ENCODE results near the gene TIE1.

TIE1 gene

DNA sequence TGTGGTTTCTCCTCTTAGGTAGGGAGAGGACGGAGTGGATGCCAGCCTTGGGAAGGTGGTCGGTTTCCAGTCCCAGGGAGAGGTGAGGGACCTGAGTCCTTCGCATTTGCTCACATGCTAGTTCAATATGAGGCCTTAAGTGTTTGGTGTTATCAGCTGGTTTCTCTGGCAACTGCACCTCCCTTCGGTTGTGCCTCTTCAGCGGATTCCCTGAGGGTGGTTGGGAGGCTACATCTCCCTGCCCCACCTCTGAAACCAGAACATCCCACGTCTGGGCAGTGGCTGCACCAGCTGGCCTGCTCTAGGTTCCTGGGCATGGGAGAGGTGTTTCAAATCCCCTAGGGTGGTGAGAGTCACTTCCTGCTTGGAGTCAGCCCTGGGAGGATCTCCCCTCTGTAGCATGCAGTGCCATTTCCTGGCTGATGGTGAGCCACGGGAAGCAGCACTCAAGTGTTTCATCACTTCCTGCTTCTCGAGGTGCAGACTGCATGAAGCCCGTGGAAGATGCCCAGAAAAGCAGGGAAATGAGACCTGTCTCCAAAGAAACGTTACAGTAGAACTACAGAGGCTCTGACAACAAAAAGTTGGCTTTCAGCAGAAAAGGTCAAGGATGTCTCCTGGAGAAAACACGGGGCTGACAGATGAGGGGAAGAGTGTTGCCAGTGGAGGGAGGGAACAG, 26.5 kb upstream of the TIE1 start:
- peak; percentile 3 to 16 for DNase-seq (ENCODE audit: low read depth in 2 of 2)

- DNase-seq (ENCODE audit: low read depth in 2 of 2): no peak
These were observed 26.0 kb upstream of the TIE1 start for GRCh38 chr1:43274804-43275180.

- DNase-seq (ENCODE audit: low read depth in 2 of 2): no peak
These were observed 24.8 kb upstream of the TIE1 start for GRCh38 chr1:43275826-43276620.

- DNase-seq (ENCODE audit: low read depth in 2 of 2): no peak
These were observed 24.1 kb upstream of the TIE1 start for GRCh38 chr1:43276673-43277072.

DNA sequence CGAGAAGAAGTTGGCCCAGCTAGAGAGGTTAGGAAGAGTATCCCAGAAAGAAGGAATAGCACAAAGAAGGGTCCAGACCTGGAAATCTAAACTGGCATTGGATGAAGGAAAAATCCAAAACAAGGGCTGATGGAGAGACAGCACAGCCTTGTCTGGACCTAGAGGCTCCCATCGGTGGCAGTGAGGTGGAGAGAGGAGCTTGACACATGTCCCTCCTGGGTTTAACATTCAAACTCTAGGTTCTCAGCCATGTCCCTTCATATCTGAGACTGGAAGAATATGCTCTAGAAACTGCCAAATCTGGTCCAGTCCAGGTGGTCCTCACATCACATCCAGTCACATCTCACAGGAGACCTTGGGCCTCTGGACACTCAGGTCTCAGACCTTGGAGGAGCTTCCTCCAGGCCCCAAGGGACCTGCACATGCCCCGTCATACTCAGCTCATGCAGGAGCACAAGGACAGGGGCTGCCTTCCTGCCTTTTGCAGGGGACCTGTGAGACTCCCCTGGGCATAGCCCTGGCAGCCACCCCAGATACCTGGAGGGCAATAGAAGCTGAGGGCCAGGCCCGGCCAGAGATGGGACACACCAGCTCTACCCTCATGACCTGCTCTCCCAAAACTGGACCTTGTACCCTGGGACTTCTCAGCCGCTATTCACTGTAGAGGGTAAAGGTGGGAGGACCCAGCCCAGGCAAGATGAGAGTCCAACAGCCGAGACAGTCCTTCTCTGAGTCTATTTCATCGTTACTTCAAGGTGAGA, 23.5 kb upstream of the TIE1 start:
- DNase-seq (ENCODE audit: low read depth in 2 of 2): no peak

DNA sequence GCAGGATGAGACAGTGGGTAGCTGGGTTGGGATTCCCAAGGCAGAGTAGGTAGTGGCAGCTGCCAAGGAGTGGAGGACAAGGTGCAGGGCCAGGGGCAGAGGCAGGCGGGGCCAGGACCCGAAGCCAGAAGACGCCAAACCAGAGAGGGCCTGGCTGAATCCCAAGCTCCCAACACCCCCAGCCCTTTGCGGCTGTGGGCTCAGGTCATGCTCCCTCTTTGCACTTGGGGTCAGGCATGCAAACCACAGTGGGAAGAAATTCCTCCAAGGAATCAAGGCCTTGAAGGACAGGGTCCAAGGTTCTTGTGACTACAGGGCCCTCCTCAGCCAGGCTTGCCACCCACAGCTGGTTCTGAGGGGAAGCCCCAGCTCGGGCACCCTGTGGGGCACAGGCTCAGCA, 21.6 kb upstream of the TIE1 start:
- no peak for DNase-seq (ENCODE audit: low read depth in 2 of 2)

DNA sequence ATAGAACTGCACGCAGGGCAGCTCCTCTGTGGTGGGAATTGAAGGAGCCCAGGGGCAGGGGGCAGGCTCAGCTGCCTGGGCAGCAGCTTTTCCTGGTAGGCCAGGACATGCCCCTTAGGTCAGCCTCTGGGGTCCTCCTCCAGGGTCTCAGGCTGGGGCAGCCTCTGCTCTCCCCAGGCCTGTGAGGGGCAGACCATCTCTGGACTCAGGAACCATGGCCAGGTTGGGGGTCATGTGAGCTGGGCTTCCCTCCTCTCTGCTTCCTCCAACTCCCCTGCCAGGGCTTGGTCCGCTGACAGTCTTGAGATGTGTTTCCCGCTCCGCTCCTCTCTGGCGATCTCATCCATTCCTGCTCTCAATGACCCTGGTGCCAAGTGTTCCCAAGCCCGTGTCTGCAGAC, 21.1 kb upstream of the TIE1 start:
- DNase-seq (ENCODE audit: low read depth in 2 of 2): no peak

DNA sequence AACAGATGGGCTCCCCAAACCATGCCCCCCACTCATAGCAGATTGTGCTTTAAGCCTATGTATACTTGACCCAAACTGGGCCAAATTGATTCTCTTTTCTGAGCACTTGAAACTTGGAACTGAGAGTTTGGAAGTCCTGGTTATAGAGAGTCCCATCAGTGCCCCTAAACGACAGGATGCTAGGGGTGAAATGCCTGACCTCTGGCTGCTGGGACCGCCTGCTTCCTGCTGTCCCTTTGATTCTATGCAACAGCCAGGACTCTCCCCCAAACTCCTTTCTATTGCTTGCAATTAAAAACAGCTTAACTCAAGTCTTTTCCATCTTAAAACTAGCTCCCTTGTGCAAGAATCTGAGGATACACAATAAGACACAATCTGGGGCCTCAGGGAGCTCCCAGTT, 20.1 kb upstream of the TIE1 start:
- no peak for DNase-seq (ENCODE audit: low read depth in 2 of 2)

DNA sequence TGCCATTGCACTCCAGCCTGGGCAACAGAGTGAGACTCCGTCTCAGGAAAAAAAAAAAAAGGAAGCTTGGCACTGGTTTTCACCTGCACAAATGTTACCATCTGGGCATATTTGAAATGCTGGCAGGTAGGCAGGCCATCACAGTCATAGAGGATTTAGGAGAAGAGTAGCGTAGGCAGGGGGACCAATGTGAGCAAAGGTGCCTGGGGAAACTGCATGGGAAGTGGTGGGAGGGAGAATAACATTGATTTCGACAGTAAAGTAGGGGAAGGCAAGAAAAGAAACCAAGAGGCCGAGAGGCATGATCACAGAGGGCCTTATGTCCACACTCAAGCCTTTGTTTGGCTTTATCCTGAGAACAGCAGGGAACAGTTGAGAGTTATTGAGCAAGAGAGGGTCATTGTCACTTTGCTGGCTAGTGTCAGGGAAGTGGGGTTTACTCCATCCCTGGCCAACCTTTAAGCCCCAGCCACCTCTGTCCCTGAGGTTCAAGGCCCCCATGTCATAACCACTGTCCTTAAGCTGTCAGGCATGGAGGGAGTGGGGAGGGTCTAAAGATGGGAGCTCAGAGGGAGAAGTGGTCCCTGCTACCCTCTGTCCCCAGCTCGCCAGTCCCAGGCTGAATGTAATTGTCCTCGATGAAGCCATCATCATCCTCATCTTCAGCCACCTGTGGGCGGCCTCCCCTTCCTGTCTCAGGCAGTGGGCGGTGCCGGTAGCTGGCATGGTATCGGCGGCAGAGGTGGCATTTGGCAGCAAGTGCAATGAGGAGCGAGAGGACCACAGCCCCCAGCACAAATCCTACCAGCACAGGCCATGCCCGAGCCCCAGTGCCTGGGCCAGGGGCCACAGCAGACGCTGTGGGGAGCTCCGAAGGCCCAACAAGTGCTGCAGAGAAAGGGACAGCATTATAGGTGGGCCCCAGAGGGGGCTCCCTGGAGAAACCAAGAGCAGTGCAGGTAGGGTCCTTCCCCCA, 18.3 kb upstream of the TIE1 start:
- no peak for DNase-seq (ENCODE audit: low read depth in 2 of 2)

DNA sequence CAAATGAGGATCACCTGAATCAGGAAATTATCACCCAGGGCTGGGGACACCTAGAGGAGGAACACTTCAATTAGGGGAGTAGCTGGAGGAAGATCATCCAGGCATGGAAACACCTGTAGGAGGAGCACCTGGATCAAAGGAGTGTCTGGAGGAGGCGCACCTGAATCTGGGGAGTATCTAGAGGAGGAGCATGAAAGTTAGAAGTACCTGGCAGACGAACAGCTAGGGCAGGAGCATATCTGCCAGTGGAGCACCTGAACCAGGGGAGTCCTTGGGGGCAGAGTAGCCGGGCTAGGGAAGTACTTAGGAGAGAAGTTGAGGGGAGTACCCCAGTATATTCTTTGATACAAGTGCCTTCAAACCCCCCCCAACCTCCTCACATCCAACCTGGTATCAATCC, 16.7 kb upstream of the TIE1 start:
- no peak for DNase-seq (ENCODE audit: low read depth in 2 of 2)

DNA sequence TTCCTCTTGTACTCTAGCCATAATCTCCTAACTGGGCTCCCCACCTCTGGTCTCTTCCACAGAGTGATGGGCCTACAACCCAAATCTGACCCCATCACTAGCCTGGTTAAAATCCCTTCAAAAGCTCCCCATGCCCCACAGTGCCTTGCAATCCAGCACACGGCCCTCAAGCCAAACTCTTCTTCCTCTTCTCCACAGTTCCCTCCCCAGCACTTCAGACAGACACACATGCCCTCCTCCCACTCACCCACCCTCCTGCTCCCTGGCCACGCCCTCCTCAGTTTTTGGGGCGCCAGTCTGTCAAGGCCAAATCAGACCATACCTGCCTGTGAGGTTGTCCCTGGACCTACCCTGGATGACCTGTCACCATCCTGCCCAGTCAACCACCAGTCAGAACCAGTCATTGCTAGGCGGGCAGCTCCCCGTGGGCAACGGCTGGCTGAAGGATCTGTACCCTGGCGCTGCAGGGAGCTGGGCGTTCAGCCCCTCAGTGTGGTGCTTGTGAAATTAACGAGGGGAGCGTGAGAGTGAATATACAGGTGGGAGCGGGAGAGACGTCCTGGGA, 16.2 kb upstream of the TIE1 start:
- DNase-seq (ENCODE audit: low read depth in 2 of 2): no peak

DNA sequence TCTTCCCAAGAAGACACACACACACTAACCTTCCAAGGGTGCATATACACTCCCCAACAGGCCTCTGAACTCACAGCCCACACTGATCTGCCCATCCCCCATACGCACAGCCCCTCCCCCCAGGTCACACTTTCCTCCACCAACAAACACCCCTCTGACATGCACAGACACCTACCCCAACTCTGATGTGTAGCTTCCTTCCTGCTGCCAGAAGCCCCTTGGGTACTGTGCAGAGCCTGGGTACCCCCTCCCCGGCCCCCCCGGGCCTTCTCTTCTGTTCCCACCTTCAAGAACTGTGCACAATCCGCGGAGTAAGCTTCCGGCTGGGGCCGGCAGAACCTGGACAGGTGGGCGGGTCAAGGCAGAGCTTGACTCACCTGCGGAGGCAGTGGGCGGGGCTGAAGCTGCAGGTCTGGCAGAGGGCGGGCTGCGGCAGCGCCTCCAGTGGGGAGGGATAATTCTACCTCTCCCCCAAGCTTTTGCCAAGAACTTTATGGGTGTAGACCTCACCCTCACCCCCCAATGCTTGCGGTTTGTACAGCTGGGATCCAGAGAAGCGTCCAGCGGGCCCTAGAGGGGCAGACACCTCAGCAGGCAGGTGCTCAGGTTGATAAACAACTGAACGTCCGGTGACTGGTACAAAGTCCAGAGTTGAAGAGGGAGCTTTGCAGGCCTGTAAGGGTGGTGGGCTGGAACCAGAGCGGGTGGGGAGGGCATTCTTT, 15.4 kb upstream of the TIE1 start, which contains the start of gene C1orf210:
C1orf210 (minus strand) TSS at position 313 of the 722 bp plus-strand sequence. CDS start 2,311 bp downstream, outside the sequence.
- no peak for DNase-seq (ENCODE audit: low read depth in 2 of 2)

- no peak for DNase-seq (ENCODE audit: low read depth in 2 of 2)
These were observed 14.7 kb upstream of the TIE1 start for GRCh38 chr1:43286115-43286514.

- DNase-seq (ENCODE audit: low read depth in 2 of 2): no peak
These were observed 14.2 kb upstream of the TIE1 start for GRCh38 chr1:43286533-43286932.

DNA sequence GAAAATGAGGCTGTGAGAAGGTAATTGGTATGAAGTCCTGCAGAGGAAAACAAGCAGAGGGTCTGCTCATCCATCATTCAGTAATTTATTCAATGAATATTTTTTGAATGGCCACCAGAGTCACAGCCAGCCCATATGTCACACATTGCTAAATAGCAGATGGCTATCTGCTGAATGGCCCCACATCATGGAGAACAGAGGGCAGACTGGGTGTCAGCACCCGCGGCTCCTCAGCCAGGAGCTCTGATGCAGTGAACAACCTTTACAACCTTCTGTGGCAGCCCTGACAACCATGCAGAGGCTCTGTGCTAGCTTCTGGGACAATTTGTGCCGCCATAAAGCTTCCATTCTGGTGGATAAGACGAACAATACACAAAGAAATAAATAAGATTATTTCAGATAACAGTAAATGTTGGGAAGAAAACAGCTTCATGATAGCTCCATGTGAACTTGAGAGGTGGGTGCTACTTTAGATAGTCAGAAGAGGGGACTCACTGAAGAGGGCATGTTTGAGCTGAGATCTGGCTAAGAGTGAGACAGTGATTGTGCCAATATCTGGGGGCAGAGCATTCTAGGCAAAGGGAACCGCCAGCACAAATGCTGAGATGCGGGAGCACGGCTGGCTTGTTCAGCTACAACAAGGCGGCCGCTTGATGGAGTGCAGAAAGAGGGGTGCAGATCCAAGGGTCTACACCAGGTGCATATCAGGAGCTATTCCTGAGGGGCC, 12.6 kb upstream of the TIE1 start:
- no peak for DNase-seq (ENCODE audit: low read depth in 2 of 2)

- DNase-seq (ENCODE audit: low read depth in 2 of 2): no peak
These were observed 11.7 kb upstream of the TIE1 start for GRCh38 chr1:43288785-43289706.

- no peak for DNase-seq (ENCODE audit: low read depth in 2 of 2)
These were observed 8.6 kb upstream of the TIE1 start for GRCh38 chr1:43292216-43292615.

GRCh38 chr1:43292679-43293078, 8.1 kb upstream of the TIE1 start:
- no peak for DNase-seq (ENCODE audit: low read depth in 2 of 2)

GRCh38 chr1:43293176-43293575, 7.6 kb upstream of the TIE1 start:
- DNase-seq (ENCODE audit: low read depth in 2 of 2): no peak

Measured in stimulated activated CD4-positive, alpha-beta T cell treated with anti-CD3 and anti-CD28 coated beads, Interleukin-12 subunit alpha, Interleukin-12 subunit beta, amount 100 ng/mL, for 24 hours (primary cell).